ENCODE results near the gene TNNI2.

Gene TNNI2

GRCh38 chr11:1847006-1847735 lies 8.4 kb downstream of the TNNI2 start:
- no peak for DNase-seq (ENCODE audit: low read depth)

GRCh38 chr11:1847926-1848639 lies 9.3 kb downstream of the TNNI2 start:
- no peak for DNase-seq (ENCODE audit: low read depth)

- no peak for DNase-seq (ENCODE audit: low read depth)
These were observed 10.1 kb downstream of the TNNI2 start for GRCh38 chr11:1848640-1849430.

DNA sequence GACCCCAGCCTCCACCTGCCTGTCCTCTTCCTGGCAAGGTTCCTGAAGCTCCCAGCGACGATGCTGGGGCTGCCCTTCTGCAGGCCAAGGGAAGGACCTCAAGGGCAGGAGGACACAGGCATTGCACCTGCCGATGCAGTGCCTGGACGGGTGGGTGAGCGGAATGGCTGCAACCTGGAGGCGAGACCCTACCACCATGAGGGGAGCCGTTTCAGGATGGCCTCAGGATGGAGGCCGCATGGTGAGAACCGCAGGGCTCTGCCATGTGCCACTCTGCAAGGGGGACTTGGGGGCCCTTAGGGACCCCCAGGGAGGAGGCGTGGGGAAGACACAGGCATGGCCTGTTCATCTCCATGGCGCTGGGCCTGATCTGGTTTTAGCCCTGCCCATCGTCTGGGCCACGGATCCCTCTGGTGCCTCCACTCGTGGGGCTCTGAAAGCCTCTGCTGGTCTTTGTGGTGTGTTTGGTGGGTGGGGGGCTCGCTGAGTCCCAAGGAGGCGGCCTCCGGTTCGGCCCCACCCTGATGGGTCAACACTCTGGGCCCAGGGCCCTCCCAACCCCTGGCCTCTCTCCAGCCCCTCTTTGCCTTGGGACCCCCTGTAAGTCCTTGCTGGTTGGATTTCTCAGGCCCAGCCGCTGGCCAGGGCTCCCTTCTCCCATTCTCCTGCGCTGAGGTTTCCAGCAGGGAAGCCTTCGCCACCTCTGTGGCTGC lies 12.8 kb downstream of the TNNI2 start:
- no peak for DNase-seq (ENCODE audit: low read depth)

GRCh38 chr11:1852271-1852876 lies 13.6 kb downstream of the TNNI2 start:
- DNase-seq (ENCODE audit: low read depth), result no peak

GRCh38 chr11:1852877-1853276 lies 14.1 kb downstream of the TNNI2 start, which contains the start of gene LSP1:
LSP1 (plus strand) TSS chr11:1853084; CDS start chr11:1853145, 61 bp downstream.
- no peak for DNase-seq (ENCODE audit: low read depth)

- no peak for DNase-seq (ENCODE audit: low read depth)
These were observed 14.8 kb downstream of the TNNI2 start for GRCh38 chr11:1853376-1854131.

DNA sequence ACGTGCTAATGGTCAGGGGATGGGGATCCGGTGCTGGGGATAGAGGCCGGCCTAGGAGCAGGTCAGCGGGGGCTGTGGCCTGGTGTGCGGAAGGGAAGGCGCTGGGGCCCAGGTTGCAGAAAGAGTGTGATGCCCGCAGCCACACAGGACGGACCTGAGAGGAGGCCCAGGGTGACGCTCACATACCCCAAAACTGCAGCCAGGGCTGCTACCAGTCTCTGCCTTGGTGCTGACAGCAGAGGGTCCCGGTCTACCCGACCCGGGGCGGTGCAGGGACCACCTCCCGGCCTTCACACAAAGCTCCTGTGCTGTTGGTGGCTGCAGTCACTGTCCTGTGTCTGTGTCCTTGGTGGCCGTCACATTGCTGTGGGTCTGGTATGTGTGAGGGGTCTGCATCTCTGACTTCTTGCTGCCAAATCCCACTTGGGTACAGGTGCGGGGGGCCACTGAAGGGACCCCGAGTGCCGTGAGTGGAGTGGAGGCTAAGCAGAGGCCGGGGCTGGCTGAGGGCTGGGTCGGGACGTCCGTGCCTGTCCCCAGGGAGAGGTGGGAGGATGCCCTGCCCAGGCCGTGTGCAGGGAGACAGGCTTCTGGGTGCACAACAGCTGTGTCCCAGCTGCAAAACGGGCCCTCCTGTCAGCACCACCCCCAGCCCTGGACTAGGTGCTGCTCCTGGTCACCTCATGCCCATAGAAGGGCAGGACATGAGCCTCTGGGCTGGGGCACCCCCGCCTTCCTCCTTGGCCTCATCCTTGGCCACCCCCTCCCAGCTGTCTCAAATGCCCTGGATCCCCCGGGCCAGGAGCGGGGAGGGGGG lies 15.6 kb downstream of the TNNI2 start:
- DNase-seq (ENCODE audit: low read depth), result no peak

GRCh38 chr11:1854949-1855885 lies 16.4 kb downstream of the TNNI2 start:
- no peak for DNase-seq (ENCODE audit: low read depth)

DNA sequence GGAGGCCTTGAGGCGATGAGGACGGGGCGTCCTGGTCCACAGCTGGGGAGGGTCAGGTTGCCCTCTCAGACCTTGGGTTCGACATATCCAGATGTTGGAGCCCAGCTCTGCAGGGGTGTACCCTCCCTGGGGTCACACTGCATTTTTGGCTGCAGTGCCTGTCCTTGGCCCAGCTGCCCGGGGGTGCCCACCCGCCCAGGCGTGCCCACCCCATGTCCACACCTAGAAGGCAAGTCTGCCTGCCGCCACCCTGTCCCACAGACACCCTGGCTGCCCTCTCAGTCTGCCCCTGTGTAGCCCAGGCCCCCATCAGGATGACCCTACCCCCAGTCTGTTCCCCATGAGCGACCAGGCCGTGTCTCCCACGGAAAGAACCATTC lies 17.1 kb downstream of the TNNI2 start:
- no peak for DNase-seq (ENCODE audit: low read depth)

DNA sequence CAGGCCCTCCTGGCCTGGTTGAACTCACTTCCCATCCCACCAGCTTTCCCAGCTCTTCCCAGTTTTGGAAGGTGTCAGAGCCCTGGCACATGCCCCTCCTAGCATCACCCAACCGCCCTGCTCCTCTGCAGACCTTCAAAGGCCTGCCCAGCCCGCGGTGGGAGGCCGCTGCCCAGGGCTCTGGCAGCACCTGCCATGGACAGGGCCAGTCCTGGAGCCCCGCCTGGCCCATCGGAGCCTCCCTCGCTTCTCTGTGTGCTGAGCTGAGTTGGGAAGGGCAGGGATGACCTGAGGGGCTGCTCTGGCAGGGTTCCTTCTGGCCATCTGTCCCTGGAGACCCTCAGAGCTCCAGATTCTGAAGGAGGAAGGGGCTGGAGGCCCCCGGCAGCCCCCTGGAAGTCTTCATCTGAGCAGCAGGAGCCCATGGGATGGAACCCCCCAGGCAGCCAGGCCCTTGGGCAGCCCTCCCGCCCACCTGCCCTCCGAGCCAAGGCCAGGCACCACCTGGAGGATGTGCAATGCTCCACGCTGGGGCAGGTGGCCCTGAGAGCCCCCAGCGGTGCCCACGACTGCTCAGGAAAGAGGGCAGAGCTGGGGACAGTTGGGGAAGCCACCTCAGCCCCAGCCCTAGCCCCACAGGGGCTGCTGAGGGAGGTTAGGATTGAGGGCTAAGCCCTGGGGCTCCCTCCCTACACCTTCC lies 17.7 kb downstream of the TNNI2 start:
- DNase-seq (ENCODE audit: low read depth), result no peak

DNA sequence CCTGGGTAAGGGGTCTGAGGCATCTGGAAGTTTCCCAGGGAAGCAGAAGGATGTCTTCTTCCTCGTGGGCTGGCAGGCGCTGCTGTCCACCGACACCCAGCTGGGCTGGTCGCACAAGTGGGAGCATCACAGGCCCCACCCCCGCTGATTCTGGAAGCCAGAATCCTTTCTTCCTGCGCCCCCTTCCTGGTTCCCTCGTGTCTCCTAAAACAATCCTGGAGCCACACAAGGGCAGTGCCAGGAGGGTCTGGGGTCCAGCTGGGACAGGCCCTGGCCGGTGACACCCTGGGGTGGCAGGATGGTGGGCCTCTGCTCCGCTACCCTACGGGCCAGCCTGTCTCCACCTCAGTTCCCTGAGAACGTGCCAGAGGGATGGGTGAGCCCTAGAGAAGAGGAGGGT lies 18.3 kb downstream of the TNNI2 start:
- DNase-seq (ENCODE audit: low read depth), result no peak

- DNase-seq (ENCODE audit: low read depth), result no peak
These were observed 19.4 kb downstream of the TNNI2 start for GRCh38 chr11:1858154-1858553.

DNA sequence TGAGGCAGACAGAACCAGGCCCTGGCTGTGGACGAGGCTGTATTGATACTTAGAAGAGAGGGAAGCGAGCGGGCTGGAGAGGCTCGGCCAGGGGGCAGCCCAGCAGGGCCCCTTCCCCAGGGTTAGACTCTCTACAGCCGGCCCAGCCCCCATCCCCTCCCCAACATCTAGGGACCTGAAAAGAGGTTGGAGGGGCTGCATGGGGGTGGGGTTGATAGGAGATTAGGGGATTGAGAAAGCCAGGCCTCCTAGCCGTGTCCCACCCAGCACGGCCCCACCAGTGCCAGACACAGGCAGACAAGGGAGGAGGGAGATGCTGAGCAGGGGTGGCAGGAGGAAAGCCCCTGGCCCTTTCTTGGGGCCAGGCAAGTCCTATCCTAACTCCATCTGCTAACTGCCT lies 19.8 kb downstream of the TNNI2 start:
- DNase-seq (ENCODE audit: low read depth), result no peak

GRCh38 chr11:1859004-1859403 lies 20.2 kb downstream of the TNNI2 start:
- no peak for DNase-seq (ENCODE audit: low read depth)

DNA sequence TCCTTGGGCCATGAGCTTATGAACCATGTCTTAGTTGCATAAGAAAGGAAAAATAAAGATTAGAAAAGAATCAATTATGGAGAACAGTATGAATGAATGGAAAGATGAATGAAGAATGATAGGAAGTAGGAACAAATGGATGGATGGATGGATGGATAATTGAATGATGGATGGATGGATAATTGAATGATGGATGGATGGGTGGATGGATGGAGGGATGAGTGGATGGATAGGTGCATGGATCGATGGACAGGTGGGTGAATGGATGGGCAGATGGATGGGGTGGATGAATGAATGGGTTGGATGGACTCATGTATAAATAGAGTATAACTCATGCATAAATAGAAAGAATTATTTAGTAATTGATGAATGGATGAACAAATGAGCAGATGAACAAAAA lies 21.3 kb downstream of the TNNI2 start:
- DNase-seq (ENCODE audit: low read depth), result no peak

- DNase-seq (ENCODE audit: low read depth), result no peak
These were observed 22.9 kb downstream of the TNNI2 start for GRCh38 chr11:1861435-1862411.

Data from non-pigmented ciliary epithelial cell (primary cell).